Measurements from ENCODE around the gene IL17RD.

DNA sequence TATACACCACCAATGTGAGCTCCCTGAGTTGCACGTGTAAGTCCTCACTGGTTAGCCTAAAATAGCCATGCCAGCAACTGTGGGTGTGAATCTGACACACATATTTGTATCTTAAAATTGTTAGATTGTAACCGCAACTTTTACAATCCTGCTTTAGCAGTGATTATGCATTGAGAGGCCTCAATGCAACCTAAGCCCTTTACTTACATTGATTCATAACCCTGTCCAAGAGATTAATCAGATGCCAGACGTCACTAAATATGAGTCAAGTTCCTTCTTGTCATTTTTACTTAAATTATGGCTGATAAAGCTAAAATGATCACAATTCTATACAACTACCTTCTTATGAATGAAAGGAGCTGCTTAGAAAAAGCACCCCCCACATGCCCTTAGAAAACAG is 46.9 kb downstream of the IL17RD start:
- TF ChIP-seq, protein P1, sequence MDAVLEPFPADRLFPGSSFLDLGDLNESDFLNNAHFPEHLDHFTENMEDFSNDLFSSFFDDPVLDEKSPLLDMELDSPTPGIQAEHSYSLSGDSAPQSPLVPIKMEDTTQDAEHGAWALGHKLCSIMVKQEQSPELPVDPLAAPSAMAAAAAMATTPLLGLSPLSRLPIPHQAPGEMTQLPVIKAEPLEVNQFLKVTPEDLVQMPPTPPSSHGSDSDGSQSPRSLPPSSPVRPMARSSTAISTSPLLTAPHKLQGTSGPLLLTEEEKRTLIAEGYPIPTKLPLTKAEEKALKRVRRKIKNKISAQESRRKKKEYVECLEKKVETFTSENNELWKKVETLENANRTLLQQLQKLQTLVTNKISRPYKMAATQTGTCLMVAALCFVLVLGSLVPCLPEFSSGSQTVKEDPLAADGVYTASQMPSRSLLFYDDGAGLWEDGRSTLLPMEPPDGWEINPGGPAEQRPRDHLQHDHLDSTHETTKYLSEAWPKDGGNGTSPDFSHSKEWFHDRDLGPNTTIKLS (IDR thresholded peaks at IDR 0.05; ENCODE audit: borderline replicate concordance, low read depth), result no peak
- TF ChIP-seq POLR2A (conservative IDR thresholded peaks at IDR 0.05) (no peak), NFIX (CRISPR knock-in tag; IDR thresholded peaks at IDR 0.05; ENCODE audit: low read depth) (no peak), IRF2 (CRISPR knock-in tag; IDR thresholded peaks at IDR 0.05) (no peak), PML (IDR thresholded peaks at IDR 0.05; ENCODE audit: low read length) (no peak)
- TF ChIP-seq, protein P2, sequence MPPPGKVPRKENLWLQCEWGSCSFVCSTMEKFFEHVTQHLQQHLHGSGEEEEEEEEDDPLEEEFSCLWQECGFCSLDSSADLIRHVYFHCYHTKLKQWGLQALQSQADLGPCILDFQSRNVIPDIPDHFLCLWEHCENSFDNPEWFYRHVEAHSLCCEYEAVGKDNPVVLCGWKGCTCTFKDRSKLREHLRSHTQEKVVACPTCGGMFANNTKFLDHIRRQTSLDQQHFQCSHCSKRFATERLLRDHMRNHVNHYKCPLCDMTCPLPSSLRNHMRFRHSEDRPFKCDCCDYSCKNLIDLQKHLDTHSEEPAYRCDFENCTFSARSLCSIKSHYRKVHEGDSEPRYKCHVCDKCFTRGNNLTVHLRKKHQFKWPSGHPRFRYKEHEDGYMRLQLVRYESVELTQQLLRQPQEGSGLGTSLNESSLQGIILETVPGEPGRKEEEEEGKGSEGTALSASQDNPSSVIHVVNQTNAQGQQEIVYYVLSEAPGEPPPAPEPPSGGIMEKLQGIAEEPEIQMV (tag; conservative IDR thresholded peaks at IDR 0.05; ENCODE audit: low read depth), result no peak
- TF ChIP-seq, protein P3, sequence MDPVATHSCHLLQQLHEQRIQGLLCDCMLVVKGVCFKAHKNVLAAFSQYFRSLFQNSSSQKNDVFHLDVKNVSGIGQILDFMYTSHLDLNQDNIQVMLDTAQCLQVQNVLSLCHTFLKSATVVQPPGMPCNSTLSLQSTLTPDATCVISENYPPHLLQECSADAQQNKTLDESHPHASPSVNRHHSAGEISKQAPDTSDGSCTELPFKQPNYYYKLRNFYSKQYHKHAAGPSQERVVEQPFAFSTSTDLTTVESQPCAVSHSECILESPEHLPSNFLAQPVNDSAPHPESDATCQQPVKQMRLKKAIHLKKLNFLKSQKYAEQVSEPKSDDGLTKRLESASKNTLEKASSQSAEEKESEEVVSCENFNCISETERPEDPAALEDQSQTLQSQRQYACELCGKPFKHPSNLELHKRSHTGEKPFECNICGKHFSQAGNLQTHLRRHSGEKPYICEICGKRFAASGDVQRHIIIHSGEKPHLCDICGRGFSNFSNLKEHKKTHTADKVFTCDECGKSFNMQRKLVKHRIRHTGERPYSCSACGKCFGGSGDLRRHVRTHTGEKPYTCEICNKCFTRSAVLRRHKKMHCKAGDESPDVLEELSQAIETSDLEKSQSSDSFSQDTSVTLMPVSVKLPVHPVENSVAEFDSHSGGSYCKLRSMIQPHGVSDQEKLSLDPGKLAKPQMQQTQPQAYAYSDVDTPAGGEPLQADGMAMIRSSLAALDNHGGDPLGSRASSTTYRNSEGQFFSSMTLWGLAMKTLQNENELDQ (CRISPR knock-in tag; IDR thresholded peaks at IDR 0.05; ENCODE audit: borderline replicate concordance), result no peak
- TF ChIP-seq, protein P4, sequence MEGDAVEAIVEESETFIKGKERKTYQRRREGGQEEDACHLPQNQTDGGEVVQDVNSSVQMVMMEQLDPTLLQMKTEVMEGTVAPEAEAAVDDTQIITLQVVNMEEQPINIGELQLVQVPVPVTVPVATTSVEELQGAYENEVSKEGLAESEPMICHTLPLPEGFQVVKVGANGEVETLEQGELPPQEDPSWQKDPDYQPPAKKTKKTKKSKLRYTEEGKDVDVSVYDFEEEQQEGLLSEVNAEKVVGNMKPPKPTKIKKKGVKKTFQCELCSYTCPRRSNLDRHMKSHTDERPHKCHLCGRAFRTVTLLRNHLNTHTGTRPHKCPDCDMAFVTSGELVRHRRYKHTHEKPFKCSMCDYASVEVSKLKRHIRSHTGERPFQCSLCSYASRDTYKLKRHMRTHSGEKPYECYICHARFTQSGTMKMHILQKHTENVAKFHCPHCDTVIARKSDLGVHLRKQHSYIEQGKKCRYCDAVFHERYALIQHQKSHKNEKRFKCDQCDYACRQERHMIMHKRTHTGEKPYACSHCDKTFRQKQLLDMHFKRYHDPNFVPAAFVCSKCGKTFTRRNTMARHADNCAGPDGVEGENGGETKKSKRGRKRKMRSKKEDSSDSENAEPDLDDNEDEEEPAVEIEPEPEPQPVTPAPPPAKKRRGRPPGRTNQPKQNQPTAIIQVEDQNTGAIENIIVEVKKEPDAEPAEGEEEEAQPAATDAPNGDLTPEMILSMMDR (IDR thresholded peaks at IDR 0.05 in 2 of 3, conservative IDR thresholded peaks at IDR 0.05 in 1 of 3; ENCODE audit: insufficient read depth in 2 of 3, low read depth in 1 of 3, low read length in 3 of 3), result no peak
- TF ChIP-seq, protein P5, sequence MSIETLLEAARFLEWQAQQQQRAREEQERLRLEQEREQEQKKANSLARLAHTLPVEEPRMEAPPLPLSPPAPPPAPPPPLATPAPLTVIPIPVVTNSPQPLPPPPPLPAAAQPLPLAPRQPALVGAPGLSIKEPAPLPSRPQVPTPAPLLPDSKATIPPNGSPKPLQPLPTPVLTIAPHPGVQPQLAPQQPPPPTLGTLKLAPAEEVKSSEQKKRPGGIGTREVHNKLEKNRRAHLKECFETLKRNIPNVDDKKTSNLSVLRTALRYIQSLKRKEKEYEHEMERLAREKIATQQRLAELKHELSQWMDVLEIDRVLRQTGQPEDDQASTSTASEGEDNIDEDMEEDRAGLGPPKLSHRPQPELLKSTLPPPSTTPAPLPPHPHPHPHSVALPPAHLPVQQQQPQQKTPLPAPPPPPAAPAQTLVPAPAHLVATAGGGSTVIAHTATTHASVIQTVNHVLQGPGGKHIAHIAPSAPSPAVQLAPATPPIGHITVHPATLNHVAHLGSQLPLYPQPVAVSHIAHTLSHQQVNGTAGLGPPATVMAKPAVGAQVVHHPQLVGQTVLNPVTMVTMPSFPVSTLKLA (conservative IDR thresholded peaks at IDR 0.05), result no peak
- TF ChIP-seq, protein P6, sequence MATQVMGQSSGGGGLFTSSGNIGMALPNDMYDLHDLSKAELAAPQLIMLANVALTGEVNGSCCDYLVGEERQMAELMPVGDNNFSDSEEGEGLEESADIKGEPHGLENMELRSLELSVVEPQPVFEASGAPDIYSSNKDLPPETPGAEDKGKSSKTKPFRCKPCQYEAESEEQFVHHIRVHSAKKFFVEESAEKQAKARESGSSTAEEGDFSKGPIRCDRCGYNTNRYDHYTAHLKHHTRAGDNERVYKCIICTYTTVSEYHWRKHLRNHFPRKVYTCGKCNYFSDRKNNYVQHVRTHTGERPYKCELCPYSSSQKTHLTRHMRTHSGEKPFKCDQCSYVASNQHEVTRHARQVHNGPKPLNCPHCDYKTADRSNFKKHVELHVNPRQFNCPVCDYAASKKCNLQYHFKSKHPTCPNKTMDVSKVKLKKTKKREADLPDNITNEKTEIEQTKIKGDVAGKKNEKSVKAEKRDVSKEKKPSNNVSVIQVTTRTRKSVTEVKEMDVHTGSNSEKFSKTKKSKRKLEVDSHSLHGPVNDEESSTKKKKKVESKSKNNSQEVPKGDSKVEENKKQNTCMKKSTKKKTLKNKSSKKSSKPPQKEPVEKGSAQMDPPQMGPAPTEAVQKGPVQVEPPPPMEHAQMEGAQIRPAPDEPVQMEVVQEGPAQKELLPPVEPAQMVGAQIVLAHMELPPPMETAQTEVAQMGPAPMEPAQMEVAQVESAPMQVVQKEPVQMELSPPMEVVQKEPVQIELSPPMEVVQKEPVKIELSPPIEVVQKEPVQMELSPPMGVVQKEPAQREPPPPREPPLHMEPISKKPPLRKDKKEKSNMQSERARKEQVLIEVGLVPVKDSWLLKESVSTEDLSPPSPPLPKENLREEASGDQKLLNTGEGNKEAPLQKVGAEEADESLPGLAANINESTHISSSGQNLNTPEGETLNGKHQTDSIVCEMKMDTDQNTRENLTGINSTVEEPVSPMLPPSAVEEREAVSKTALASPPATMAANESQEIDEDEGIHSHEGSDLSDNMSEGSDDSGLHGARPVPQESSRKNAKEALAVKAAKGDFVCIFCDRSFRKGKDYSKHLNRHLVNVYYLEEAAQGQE (IDR thresholded peaks at IDR 0.05; ENCODE audit: borderline replicate concordance), result no peak
- TF ChIP-seq, protein P6 (CRISPR knock-in tag; IDR thresholded peaks at IDR 0.05; ENCODE audit: low read depth), result no peak
- TF ChIP-seq, protein P7, sequence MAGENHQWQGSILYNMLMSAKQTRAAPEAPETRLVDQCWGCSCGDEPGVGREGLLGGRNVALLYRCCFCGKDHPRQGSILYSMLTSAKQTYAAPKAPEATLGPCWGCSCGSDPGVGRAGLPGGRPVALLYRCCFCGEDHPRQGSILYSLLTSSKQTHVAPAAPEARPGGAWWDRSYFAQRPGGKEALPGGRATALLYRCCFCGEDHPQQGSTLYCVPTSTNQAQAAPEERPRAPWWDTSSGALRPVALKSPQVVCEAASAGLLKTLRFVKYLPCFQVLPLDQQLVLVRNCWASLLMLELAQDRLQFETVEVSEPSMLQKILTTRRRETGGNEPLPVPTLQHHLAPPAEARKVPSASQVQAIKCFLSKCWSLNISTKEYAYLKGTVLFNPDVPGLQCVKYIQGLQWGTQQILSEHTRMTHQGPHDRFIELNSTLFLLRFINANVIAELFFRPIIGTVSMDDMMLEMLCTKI (IDR thresholded peaks at IDR 0.05; ENCODE audit: partially characterized antibody), result no peak

All from K562 (cell line).